ENCODE results near the gene GAK. TPM values are rescaled to one million over a fixed set of nuclear protein-coding genes. Genes with fewer than 3 reads are reported as not detected.

Gene GAK
- total and polyA plus RNA-seq, 2 of the 13 experiments (the other 11 are each of a cell fraction or from before 2014, with no cell fraction given) = 17.5 to 44.3 TPM

- TF ChIP-seq PAX8 (CRISPR knock-in tag; IDR thresholded peaks at IDR 0.05; ENCODE audit: borderline replicate concordance) = no peak
- TF ChIP-seq ZNF878 (CRISPR knock-in tag; IDR thresholded peaks at IDR 0.05) = no peak
- TF ChIP-seq ELF4 (CRISPR knock-in tag; IDR thresholded peaks at IDR 0.05; ENCODE audit: borderline replicate concordance) = no peak
- no peak for TF ChIP-seq ZNF20 (CRISPR knock-in tag; IDR thresholded peaks at IDR 0.05)
- TF ChIP-seq CBX2 (IDR thresholded peaks at IDR 0.05; ENCODE audit: low read depth, low read length) = no peak
- TF ChIP-seq CBX2 (CRISPR knock-in tag; IDR thresholded peaks at IDR 0.05; ENCODE audit: low read depth) = no peak
- TF ChIP-seq PBX3 (CRISPR knock-in tag; IDR thresholded peaks at IDR 0.05; ENCODE audit: borderline replicate concordance) = no peak
- TF ChIP-seq IRF9 (CRISPR knock-in tag; IDR thresholded peaks at IDR 0.05; ENCODE audit: borderline replicate concordance) = no peak
- TF ChIP-seq ZNF879 (CRISPR knock-in tag; IDR thresholded peaks at IDR 0.05) = no peak
- TF ChIP-seq SIN3A (IDR thresholded peaks at IDR 0.05; ENCODE audit: borderline replicate concordance, low read depth, low read length) = no peak
- no peak for TF ChIP-seq GFI1 (CRISPR knock-in tag; IDR thresholded peaks at IDR 0.05; ENCODE audit: borderline replicate concordance)
- no peak for TF ChIP-seq THAP7 (CRISPR knock-in tag; IDR thresholded peaks at IDR 0.05)
- no peak for TF ChIP-seq ZNF256 (CRISPR knock-in tag; conservative IDR thresholded peaks at IDR 0.05)
- TF ChIP-seq KDM6A (CRISPR knock-in tag; IDR thresholded peaks at IDR 0.05; ENCODE audit: low read depth) = no peak
These were observed 53.1 kb downstream of the GAK start (continued) for GRCh38 chr4:878796-879728.
